ENCODE data around the gene NUDCD3.

DNA sequence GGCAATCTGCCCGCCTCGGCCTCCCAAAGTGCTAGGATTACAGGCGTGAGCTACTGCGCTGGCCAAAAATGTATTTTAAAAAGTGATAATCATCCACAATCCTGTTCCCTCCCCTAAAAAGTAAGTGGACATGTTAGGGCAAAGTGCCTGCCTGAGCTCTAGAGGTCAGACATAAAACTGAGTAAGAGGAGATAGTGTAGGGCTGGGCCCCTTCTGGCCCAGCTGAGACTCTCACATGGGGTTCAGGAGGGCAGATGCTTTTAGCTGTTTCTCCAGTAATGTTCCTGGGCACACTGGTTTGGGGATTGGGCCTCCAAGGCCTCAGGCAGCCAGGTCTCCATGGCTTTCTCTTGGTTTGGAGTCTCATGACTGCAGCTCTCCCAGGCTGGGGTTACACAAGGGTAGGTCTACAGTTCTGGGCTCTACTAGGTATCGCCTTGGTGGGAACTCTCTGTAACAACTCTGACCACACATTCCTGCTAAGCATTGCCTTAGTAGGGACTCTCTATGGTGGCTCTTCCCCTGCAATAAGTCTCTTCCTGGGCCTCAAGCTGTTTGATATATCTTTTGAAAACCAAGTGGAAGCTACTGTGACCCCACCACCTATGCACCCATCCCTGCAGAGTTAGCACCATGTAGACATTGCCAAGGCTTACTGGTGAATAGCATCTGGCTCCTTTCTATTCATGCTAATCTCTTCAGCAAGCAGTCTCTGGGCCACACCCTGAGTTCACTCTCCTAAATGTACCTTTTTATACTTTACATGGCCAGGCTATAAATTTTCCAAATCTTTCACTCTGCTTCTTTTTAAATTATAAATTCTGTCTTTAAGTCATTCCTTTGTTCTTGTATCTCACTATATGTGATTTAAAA lies 6.9 kb upstream of the NUDCD3 start:
- TF ChIP-seq BHLHE40 (IDR thresholded peaks at IDR 0.05; ENCODE audit: borderline replicate concordance) (no peak), NFRKB (IDR thresholded peaks at IDR 0.05) (no peak), SP1 (IDR thresholded peaks at IDR 0.05) (no peak), FOXK2 (IDR thresholded peaks at IDR 0.05) (no peak), SUZ12 (IDR thresholded peaks at IDR 0.05) (no peak), FOXA1 (IDR thresholded peaks at IDR 0.05) (no peak), HDGF (IDR thresholded peaks at IDR 0.05; ENCODE audit: borderline replicate concordance) (no peak), ZNF384 (IDR thresholded peaks at IDR 0.05) (no peak)

Data from HEK293T (cell line).